Cardiac septum (tissue), 1 donor: ENCODE measurements around the gene PLA1A. TPM values are rescaled to one million over a fixed set of nuclear protein-coding genes. Genes with fewer than 3 reads are reported as not detected.

Experiments used
- DNase-seq: peaks from one replicate; pipeline ENCODE4 v3.0.0-alpha.2; 2020; ENCODE audit warnings: low spot score
- intact Hi-C: fragments of 100-400 bp; cut with DNase I; formaldehyde crosslinking; loops from one replicate; pipeline ENCODE4 v1.14.0; 2022
- total RNA-seq: library from RNA; stranded (reverse); fragmentation: NEBNext Ultra II Directional; extraction: Animal tissue kit (Norgen Biotek cat#: 25700); gene quantifications from one replicate; pipeline ENCODE4 v1.2.1, GENCODE V29; 2021
- donor health status: DM: no; HTN: no; CAD: no.

Gene PLA1A
- total RNA-seq, 1 donor from 2014 or later, result 2.0 TPM

GRCh38 chr3:119649761-119650160, 52.1 kb downstream of the PLA1A start:
- intact Hi-C loops, result no loop called here
- no peak for DNase-seq

GRCh38 chr3:119652306-119653033, 54.8 kb downstream of the PLA1A start:
- DNase-seq, result no peak
- intact Hi-C loops, result loop anchor here (2.0 kb wide), 1 partner anchor 16 kb away; no protein-coding TSS in a partner anchor

GRCh38 chr3:119653876-119654275, 56.2 kb downstream of the PLA1A start:
- intact Hi-C loops, result loop anchor here (2.0 kb wide), 1 partner anchor 17 kb away; no protein-coding TSS in a partner anchor
- DNase-seq, result no peak

- DNase-seq, result no peak
- intact Hi-C loops, result no loop called here
Measured at GRCh38 chr3:119657887-119658702, 60.4 kb downstream of the PLA1A start.

- no peak for DNase-seq
- intact Hi-C loops, result no loop called here
Measured at GRCh38 chr3:119658994-119659393, 61.3 kb downstream of the PLA1A start.

GRCh38 chr3:119659606-119660291, 62.1 kb downstream of the PLA1A start:
- intact Hi-C loops, result no loop called here
- no peak for DNase-seq

- no peak for DNase-seq
Measured at GRCh38 chr3:119660474-119661440, 63.1 kb downstream of the PLA1A start, which contains the start of gene POPDC2. TSS of gene POPDC2 (minus strand) at chr3:119660589. CDS start at chr3:119660423, 166 bp downstream.

GRCh38 chr3:119662604-119663373, 65.1 kb downstream of the PLA1A start:
- intact Hi-C loops, result no loop called here
- no peak for DNase-seq

More at GRCh38 chr3:119660474-119661440, 63.1 kb downstream of the PLA1A start, which contains the start of gene POPDC2:
- intact Hi-C loops, result no loop called here

- intact Hi-C loops, result no loop called here
Measured at GRCh38 chr3:119663885-119664284, 66.2 kb downstream of the PLA1A start.

GRCh38 chr3:119664370-119664769, 66.7 kb downstream of the PLA1A start:
- no peak for DNase-seq
- intact Hi-C loops, result no loop called here

More at GRCh38 chr3:119663885-119664284, 66.2 kb downstream of the PLA1A start:
- DNase-seq, result no peak

- intact Hi-C loops, result no loop called here
- no peak for DNase-seq
Measured at GRCh38 chr3:119664850-119665379, 67.2 kb downstream of the PLA1A start.

GRCh38 chr3:119665954-119666559, 68.4 kb downstream of the PLA1A start:
- no peak for DNase-seq
- intact Hi-C loops, result no loop called here

- intact Hi-C loops, result loop anchor here (10.0 kb wide), 1 partner anchor 205 kb away; the partner anchor contains the start of genes POGLUT1 and TMEM39A
- DNase-seq, result no peak
Measured at GRCh38 chr3:119669906-119670570, 72.4 kb downstream of the PLA1A start.

- intact Hi-C loops, result loop anchor here (10.0 kb wide), 1 partner anchor 208 kb away; the partner anchor contains the start of genes POGLUT1 and TMEM39A
- DNase-seq, result no peak
Measured at GRCh38 chr3:119672776-119673175, 75.1 kb downstream of the PLA1A start.

GRCh38 chr3:119673875-119674274, 76.2 kb downstream of the PLA1A start:
- intact Hi-C loops, result loop anchor here (10.0 kb wide), 1 partner anchor 209 kb away; the partner anchor contains the start of genes POGLUT1 and TMEM39A
- no peak for DNase-seq

GRCh38 chr3:119675188-119675874, 77.6 kb downstream of the PLA1A start:
- no peak for DNase-seq
- intact Hi-C loops, result loop anchor here (5.0 to 10.0 kb wide), 2 partner anchors 178 to 211 kb away; partner anchors contain the start of genes POGLUT1, TIMMDC1 and TMEM39A
